ENCODE measurements around the gene VTI1A. TPM values are rescaled to one million over a fixed set of nuclear protein-coding genes. Genes with fewer than 3 reads are reported as not detected.
A peak's percentile ranks its signal among the peaks of the same experiment; 100 is the strongest.
"Not testable (repeated sequence)": the region's sequence is repeated elsewhere in the genome, so short reads cannot be mapped to it uniquely, and the experiment has no call there.

Gene VTI1A
- total RNA-seq, 1 donor from 2014 or later = 18.7 TPM

- intact Hi-C loops (cut with DNase I) = no loop called here
- ATAC-seq (ENCODE audit: poor library complexity) = no peak
- DNase-seq = no peak
Observed at GRCh38 chr10:112564337-112564736, 117.3 kb downstream of the VTI1A start.

- no peak for DNase-seq
- intact Hi-C loops (cut with DNase I) = loop anchor here (5.0 kb wide), 1 partner anchor 817 kb away; no protein-coding TSS in a partner anchor
- peak; percentile 73 for ATAC-seq (ENCODE audit: poor library complexity)
Observed at GRCh38 chr10:112565434-112566053, 118.5 kb downstream of the VTI1A start.

GRCh38 chr10:112570585-112570984, 123.6 kb downstream of the VTI1A start:
- DNase-seq (no peak), ATAC-seq (ENCODE audit: poor library complexity) (no peak)
- intact Hi-C loops (cut with DNase I) = no loop called here

- intact Hi-C loops (cut with DNase I) = no loop called here
- no peak for ATAC-seq (ENCODE audit: poor library complexity)
- DNase-seq = no peak
Observed at GRCh38 chr10:112579578-112579977, 132.6 kb downstream of the VTI1A start.

GRCh38 chr10:112580267-112580666, 133.3 kb downstream of the VTI1A start:
- no peak for ATAC-seq (ENCODE audit: poor library complexity)
- no peak for DNase-seq
- intact Hi-C loops (cut with DNase I) = no loop called here

DNA sequence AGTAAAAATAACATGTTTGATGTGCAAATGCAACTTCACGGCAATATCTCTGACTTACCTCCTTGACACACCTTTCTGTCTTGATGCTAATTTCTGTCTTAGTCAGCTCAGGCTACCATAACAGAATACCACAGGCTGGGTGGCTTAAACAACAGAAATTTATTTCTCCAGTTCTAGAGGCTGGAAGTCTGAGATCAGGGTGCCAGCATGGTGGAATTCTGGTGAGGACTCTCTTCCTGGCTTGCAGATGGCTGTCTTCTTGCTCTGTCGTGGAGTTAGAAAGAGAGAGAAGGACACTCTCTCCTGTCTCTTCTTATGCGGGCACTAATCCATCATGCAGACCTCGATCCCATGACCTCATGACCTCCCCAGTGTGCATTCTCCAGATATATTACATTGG, 134.9 kb downstream of the VTI1A start:
- DNase-seq (no peak), ATAC-seq (ENCODE audit: poor library complexity) (no peak)
- intact Hi-C loops (cut with DNase I) = no loop called here

- intact Hi-C loops (cut with DNase I) = no loop called here
- DNase-seq (no peak), ATAC-seq (ENCODE audit: poor library complexity) (no peak)
Observed at GRCh38 chr10:112583236-112583939, 136.4 kb downstream of the VTI1A start.

- intact Hi-C loops (cut with DNase I) = no loop called here
- ATAC-seq (ENCODE audit: poor library complexity) (no peak), DNase-seq (no peak)
Observed at GRCh38 chr10:112584276-112584675, 137.3 kb downstream of the VTI1A start.

DNA sequence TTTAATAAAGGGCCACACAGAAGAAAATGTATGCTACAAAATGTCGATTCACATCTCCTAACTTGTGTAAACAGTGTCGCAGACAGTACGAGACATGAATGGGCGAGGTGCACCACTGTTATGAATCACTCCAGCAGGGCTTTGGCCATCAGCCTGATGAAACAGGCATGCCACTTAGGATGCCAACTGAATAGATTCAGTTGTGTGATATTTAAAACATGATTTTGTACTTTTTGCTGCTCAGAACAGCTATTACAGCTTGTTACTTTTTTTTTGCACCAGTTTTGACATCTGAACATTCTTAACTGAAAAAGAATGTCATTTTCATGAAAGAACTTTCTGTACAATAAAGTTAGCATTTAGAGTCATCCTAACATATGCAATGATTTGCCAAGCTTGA, 138.1 kb downstream of the VTI1A start:
- ATAC-seq (ENCODE audit: poor library complexity) = no peak
- intact Hi-C loops (cut with DNase I) = no loop called here

DNA sequence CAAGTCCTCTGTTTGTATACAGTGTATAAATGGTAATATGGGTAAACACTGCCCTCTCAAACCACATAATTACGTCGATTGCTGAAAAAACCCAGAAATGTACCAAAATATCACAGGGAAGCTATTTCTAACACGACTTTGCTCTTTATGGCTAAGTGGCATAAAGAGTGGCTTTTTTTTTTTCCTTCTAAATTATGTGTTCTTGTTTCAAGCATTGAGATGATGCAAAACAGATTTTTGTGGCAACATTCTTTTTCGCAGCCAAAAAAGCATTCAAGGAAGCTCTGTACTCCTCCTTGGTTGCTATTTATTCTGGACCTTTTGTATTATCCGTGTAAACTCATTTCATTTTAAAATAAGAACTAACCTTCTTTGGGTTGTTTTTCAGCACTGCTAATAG, 138.9 kb downstream of the VTI1A start:
- DNase-seq = no peak
- no peak for ATAC-seq (ENCODE audit: poor library complexity)
- intact Hi-C loops (cut with DNase I) = no loop called here

More for the DNA sequence above, 138.1 kb downstream of the VTI1A start:
- DNase-seq = no peak

GRCh38 chr10:112587729-112588128, 140.7 kb downstream of the VTI1A start:
- intact Hi-C loops (cut with DNase I) = no loop called here
- no peak for ATAC-seq (ENCODE audit: poor library complexity)
- no peak for DNase-seq

GRCh38 chr10:112588225-112588990, 141.4 kb downstream of the VTI1A start:
- intact Hi-C loops (cut with DNase I) = no loop called here
- ATAC-seq (ENCODE audit: poor library complexity) = no peak

DNA sequence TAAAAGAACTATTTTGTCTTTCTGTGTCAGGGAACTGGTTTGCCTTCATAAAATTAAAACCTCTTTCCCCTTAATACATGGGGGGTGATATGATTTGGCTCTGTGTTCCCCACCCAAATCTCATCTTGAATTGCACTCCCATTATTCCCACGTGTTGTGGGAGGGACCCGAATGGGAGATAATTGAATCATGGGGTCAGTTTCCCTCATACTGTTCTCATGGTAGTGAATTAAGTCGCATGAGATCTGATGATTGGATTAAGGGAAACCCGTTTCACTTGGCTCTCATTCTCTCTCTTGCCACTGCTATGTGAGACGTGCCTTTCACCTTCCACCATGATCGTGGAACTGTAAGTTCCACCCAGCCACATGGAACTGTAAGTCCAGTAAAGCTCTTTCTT, 142.1 kb downstream of the VTI1A start:
- ATAC-seq (ENCODE audit: poor library complexity) = no peak
- no peak for DNase-seq
- intact Hi-C loops (cut with DNase I) = no loop called here

More at GRCh38 chr10:112588225-112588990, 141.4 kb downstream of the VTI1A start:
- no peak for DNase-seq

- ATAC-seq (ENCODE audit: poor library complexity); DNase-seq; intact Hi-C loops (cut with DNase I): not testable (repeated sequence)
Observed at GRCh38 chr10:112590786-112591185, 143.8 kb downstream of the VTI1A start.

GRCh38 chr10:112593023-112593422, 146.0 kb downstream of the VTI1A start:
- DNase-seq (no peak), ATAC-seq (ENCODE audit: poor library complexity) (no peak)
- intact Hi-C loops (cut with DNase I) = no loop called here

GRCh38 chr10:112601214-112602090, 154.4 kb downstream of the VTI1A start:
- ATAC-seq (ENCODE audit: poor library complexity) (no peak), DNase-seq (no peak)
- intact Hi-C loops (cut with DNase I) = no loop called here

DNA sequence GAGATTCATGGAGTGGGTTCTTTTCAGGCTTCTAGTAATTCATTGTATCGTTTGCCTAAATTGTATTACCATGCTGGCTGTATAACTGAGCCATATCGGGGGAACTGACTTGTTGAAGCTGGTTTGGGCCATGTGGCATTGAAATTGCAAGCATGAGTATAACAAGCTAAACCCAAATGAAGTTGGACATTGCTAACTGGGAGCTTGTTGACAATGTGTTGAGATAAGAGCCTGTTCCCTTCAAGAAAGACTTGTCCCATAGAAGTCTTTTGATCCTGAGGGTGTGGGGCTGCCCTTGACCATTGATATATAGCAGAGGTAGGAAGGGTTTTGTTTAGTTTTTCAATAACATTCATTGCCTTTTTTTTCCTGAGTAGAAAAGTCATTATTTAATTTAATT, 156.0 kb downstream of the VTI1A start:
- no peak for ATAC-seq (ENCODE audit: poor library complexity)
- intact Hi-C loops (cut with DNase I) = no loop called here
- no peak for DNase-seq

DNA sequence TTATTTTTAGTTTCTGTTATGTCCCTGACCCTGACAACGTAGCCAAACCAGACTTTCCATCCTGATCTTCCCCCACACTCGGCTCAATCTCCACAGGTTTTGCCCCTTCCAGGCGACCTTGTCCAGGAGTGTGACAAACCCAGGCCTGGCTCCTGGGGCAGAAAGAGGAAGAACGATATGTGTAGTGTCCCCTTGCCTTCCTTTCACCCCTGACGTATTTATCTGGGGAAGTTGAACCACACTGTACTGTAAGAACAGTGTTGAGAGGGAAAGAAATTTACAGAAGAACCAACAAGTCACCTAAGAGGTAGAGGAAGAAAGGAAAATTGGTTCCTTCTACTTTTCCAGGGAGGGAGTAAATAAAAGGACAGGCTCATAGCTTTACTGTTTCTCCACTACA, 158.0 kb downstream of the VTI1A start:
- DNase-seq = no peak
- no peak for ATAC-seq (ENCODE audit: poor library complexity)
- intact Hi-C loops (cut with DNase I) = no loop called here

DNA sequence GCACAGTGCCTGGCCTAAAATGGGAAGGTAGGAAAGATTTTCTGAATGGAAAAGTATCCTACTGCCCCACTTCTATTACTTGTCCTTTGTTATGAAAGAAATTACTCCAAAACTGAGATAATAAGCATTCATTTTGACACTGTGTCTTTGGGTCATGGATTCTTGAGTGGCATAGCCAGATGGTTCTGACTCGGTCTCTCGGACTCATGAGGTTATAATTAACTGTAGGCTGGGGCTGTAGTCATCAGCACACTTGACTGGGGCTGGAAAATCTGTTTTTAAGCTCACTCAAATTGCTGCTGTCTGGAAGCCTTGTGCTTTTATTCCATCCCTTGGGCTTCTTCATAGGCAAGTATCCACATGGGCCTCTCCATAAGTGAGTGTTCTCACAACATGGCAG, 160.5 kb downstream of the VTI1A start:
- no peak for DNase-seq
- ATAC-seq (ENCODE audit: poor library complexity) = no peak
- intact Hi-C loops (cut with DNase I) = no loop called here
